NT2/D1 (cell line): ENCODE measurements around the gene GK.
"Not testable (repeated sequence)": the region's sequence is repeated elsewhere in the genome, so short reads cannot be mapped to it uniquely, and the experiment has no call there.

Experiments
- DNase-seq: peaks from one replicate; pipeline ENCODE4 v3.0.0-alpha.2; 2011; ENCODE audit warnings: low read depth, low spot score
- H3K27me3 ChIP-seq: 2 replicates; pipeline ENCODE4 v1.6.0; 2011; ENCODE audit warnings: mild to moderate bottlenecking; ENCODE audit not compliant: insufficient read length, insufficient read depth
- H3K36me3 ChIP-seq: 2 replicates; pipeline ENCODE4 v1.6.1; 2011; ENCODE audit warnings: mild to moderate bottlenecking, low read length, mixed read lengths; ENCODE audit not compliant: insufficient read depth, insufficient read length
- H3K4me1 ChIP-seq: 2 replicates; pipeline ENCODE4 v1.5.1; 2011; ENCODE audit not compliant: insufficient read depth, insufficient read length
- H3K4me3 ChIP-seq: 2 replicates; pipeline ENCODE4 v1.5.1; 2011; ENCODE audit warnings: low read depth; ENCODE audit not compliant: insufficient read length
- H3K9ac ChIP-seq: 2 replicates; pipeline ENCODE4 v1.6.0; 2011; ENCODE audit warnings: low read depth; ENCODE audit not compliant: insufficient read length
- H3K9me3 ChIP-seq: 2 replicates; pipeline ENCODE4 v1.5.1; 2011; ENCODE audit warnings: mild to moderate bottlenecking, low read length; ENCODE audit not compliant: insufficient read depth
- SUZ12 ChIP-seq: IDR thresholded peaks from 2 replicates; pipeline ENCODE4 v1.6.1; 2011; ENCODE audit not compliant: insufficient read length, insufficient read depth; ENCODE audit errors: extremely low read depth
- YY1 ChIP-seq: IDR thresholded peaks from 2 replicates; pipeline ENCODE4 v1.6.1; 2011; ENCODE audit not compliant: insufficient read length, insufficient read depth
- ZNF274 ChIP-seq: IDR thresholded peaks from 2 replicates; pipeline ENCODE4 v1.6.1; 2011; ENCODE audit warnings: mild to moderate bottlenecking, low read depth, low read length

The GK gene

GRCh38 chrX:30637874-30638815 is 15.1 kb upstream of the GK start:
- no peak for TF ChIP-seq YY1
- TF ChIP-seq ZNF274 = no peak
- no peak for TF ChIP-seq SUZ12
- Histone ChIP-seq H3K36me3 (no peaks in the 10 kb centered on the region), H3K4me3 (no peak overlapping the region), H3K9me3 (no peaks in the 10 kb centered on the region), H3K9ac (no peak overlapping the region), H3K4me1 (no peaks in the 10 kb centered on the region), H3K27me3 (no peaks in the 10 kb centered on the region)
- no peak for DNase-seq

GRCh38 chrX:30639702-30640101 is 13.5 kb upstream of the GK start:
- not testable (repeated sequence) for H3K36me3 ChIP-seq, H3K9ac ChIP-seq, H3K4me1 ChIP-seq, H3K9me3 ChIP-seq, H3K27me3 ChIP-seq, DNase-seq, H3K4me3 ChIP-seq

- Histone ChIP-seq H3K27me3 (no peaks in the 10 kb centered on the region), H3K9me3 (no peaks in the 10 kb centered on the region), H3K4me1 (no peaks in the 10 kb centered on the region), H3K4me3 (no peak overlapping the region), H3K9ac (no peak overlapping the region), H3K36me3 (no peaks in the 10 kb centered on the region)
- DNase-seq = no peak
- TF ChIP-seq ZNF274 (no peak), YY1 (no peak), SUZ12 (no peak)
These were observed 10.6 kb upstream of the GK start for GRCh38 chrX:30642642-30643041.

- no peaks in the 10 kb centered on the region for H3K36me3 ChIP-seq
- H3K9ac ChIP-seq = no peak overlapping the region
- no peaks in the 10 kb centered on the region for H3K4me1 ChIP-seq
- H3K4me3 ChIP-seq = no peak overlapping the region
- H3K27me3 ChIP-seq = no peaks in the 10 kb centered on the region
- TF ChIP-seq SUZ12 (no peak), ZNF274 (no peak), YY1 (no peak)
- DNase-seq = no peak
- H3K9me3 ChIP-seq = no peaks in the 10 kb centered on the region
These were observed 9.9 kb upstream of the GK start for GRCh38 chrX:30643313-30643821.

GRCh38 chrX:30649859-30650258 is 3.4 kb upstream of the GK start:
- no peak for TF ChIP-seq ZNF274
- no peak for TF ChIP-seq YY1
- TF ChIP-seq SUZ12 = no peak
- Histone ChIP-seq H3K27me3 (peaks cover 9% of the 10 kb centered on the region), H3K9ac (no peak overlapping the region), H3K4me3 (no peak overlapping the region), H3K9me3 (no peaks in the 10 kb centered on the region), H3K36me3 (no peaks in the 10 kb centered on the region), H3K4me1 (no peaks in the 10 kb centered on the region)
- no peak for DNase-seq

- H3K9me3 ChIP-seq = no peaks in the 10 kb centered on the region
- peak; percentile 84 for DNase-seq
These were observed 452 bp upstream of the GK start for GRCh38 chrX:30652527-30653414.

GRCh38 chrX:30654386-30654785 is 1.2 kb downstream of the GK start:
- not testable (repeated sequence) for H3K36me3 ChIP-seq, H3K4me3 ChIP-seq, H3K9me3 ChIP-seq, H3K27me3 ChIP-seq, H3K9ac ChIP-seq, DNase-seq, H3K4me1 ChIP-seq

More at GRCh38 chrX:30652527-30653414, 452 bp upstream of the GK start:
- H3K27me3 ChIP-seq = peaks cover 9% of the 10 kb centered on the region
- H3K36me3 ChIP-seq = no peaks in the 10 kb centered on the region
- H3K4me3 ChIP-seq = peak overlapping the region; percentile 79
- no peaks in the 10 kb centered on the region for H3K4me1 ChIP-seq
- no peak for TF ChIP-seq SUZ12
- no peak for TF ChIP-seq ZNF274
- no peak for TF ChIP-seq YY1
- H3K9ac ChIP-seq = peak overlapping the region; percentile 89
